Measurements from ENCODE around the gene DDX17.

- TF ChIP-seq, protein P1, sequence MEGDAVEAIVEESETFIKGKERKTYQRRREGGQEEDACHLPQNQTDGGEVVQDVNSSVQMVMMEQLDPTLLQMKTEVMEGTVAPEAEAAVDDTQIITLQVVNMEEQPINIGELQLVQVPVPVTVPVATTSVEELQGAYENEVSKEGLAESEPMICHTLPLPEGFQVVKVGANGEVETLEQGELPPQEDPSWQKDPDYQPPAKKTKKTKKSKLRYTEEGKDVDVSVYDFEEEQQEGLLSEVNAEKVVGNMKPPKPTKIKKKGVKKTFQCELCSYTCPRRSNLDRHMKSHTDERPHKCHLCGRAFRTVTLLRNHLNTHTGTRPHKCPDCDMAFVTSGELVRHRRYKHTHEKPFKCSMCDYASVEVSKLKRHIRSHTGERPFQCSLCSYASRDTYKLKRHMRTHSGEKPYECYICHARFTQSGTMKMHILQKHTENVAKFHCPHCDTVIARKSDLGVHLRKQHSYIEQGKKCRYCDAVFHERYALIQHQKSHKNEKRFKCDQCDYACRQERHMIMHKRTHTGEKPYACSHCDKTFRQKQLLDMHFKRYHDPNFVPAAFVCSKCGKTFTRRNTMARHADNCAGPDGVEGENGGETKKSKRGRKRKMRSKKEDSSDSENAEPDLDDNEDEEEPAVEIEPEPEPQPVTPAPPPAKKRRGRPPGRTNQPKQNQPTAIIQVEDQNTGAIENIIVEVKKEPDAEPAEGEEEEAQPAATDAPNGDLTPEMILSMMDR (conservative IDR thresholded peaks at IDR 0.05; ENCODE audit: low read depth, low read length) = no peak
- TF ChIP-seq EZH2 (IDR thresholded peaks at IDR 0.05; ENCODE audit: borderline replicate concordance, low read depth, low read length, poor library complexity, severe bottlenecking) = no peak
Observed at GRCh38 chr22:38451864-38452263, 54.2 kb downstream of the DDX17 start.
